IMR-90 (cell line): ENCODE measurements around the gene TGM5. TPM values are rescaled to one million over a fixed set of nuclear protein-coding genes. Genes with fewer than 3 reads are reported as not detected.

Source experiments
- ATAC-seq: fragments of 200-7000 bp; cut with Tn5 transposase; 2 replicates; pipeline ENCODE4 v1.9.1; 2020; ENCODE audit warnings: low read depth, mild to moderate bottlenecking, moderate library complexity
- BruUV-seq: library from RNA; stranded (reverse); fragments of 400-500 nt; replicated peaks from 2 replicates; lab custom pipeline; 2021; lab: Mats Ljungman, UMichigan
- CTCF ChIA-PET: fragments of 300-600 bp; formaldehyde crosslinking; extraction: SDS; loops from one replicate; lab custom pipeline; 2021; ENCODE audit warnings: antibody characterized with exemption; lab: Yijun Ruan, JAX
- POLR2A ChIA-PET: fragments of 300-600 bp; sonication (Branson Sonifier 250); formaldehyde crosslinking; loops from one replicate; lab custom pipeline; 2022; ENCODE audit warnings: antibody characterized with exemption; ENCODE audit not compliant: unreplicated experiment; lab: Charles Lee
- DNase-seq: peaks from one replicate; pipeline ENCODE4 v3.0.0; 2013
- H2AFZ ChIP-seq: replicated peaks from 2 replicates; pipeline ENCODE3; 2013; ENCODE audit warnings: low read length, mild to moderate bottlenecking; ENCODE audit not compliant: poor library complexity
- H2AK5ac ChIP-seq: 2 replicates; pipeline ENCODE4 v1.6.1; 2013; ENCODE audit warnings: low read depth, low read length, inconsistent platforms
- H2AK9ac ChIP-seq: replicated peaks from 2 replicates; pipeline ENCODE3; 2013; ENCODE audit warnings: mild to moderate bottlenecking, low read depth, low read length, moderate library complexity; ENCODE audit not compliant: poor library complexity
- H2BK120ac ChIP-seq: 2 replicates; pipeline ENCODE4 v1.6.1; 2013; ENCODE audit warnings: low read depth, low read length, inconsistent platforms
- H2BK15ac ChIP-seq: 3 replicates; pipeline ENCODE4 v1.6.1; 2013; ENCODE audit warnings: low read depth, low read length, inconsistent platforms
- H2BK20ac ChIP-seq: 2 replicates; pipeline ENCODE4 v1.6.1; 2013; ENCODE audit warnings: low read depth, mild to moderate bottlenecking, inconsistent platforms, low read length, moderate library complexity
- H2BK5ac ChIP-seq: 2 replicates; pipeline ENCODE4 v1.6.1; 2013; ENCODE audit warnings: mild to moderate bottlenecking, low read depth, low read length, inconsistent platforms; ENCODE audit not compliant: poor library complexity, severe bottlenecking
- H3K14ac ChIP-seq: replicated peaks from 2 replicates; pipeline ENCODE4 v1.6.1; 2013; ENCODE audit warnings: low read depth, low read length, inconsistent platforms
- H3K18ac ChIP-seq: 2 replicates; pipeline ENCODE4 v1.6.1; 2013; ENCODE audit warnings: low read depth, low read length, control low read depth
- H3K23ac ChIP-seq: 2 replicates; pipeline ENCODE4 v1.6.1; 2013; ENCODE audit warnings: low read depth, low read length, inconsistent platforms
- H3K27ac ChIP-seq: 2 replicates; pipeline ENCODE4 v1.5.1; 2013; ENCODE audit warnings: mild to moderate bottlenecking, control low read depth, low read length; ENCODE audit not compliant: insufficient read depth
- H3K27me3 ChIP-seq: 2 replicates; pipeline ENCODE4 v1.6.1; 2013; ENCODE audit warnings: low read length; ENCODE audit not compliant: control insufficient read depth, insufficient read depth
- H3K36me3 ChIP-seq: 2 replicates; pipeline ENCODE4 v1.6.1; 2013; ENCODE audit warnings: low read length, mixed read lengths; ENCODE audit not compliant: control insufficient read depth, insufficient read depth
- H3K4ac ChIP-seq: 2 replicates; pipeline ENCODE4 v1.6.1; 2013; ENCODE audit warnings: low read depth, low read length, inconsistent platforms
- H3K4me1 ChIP-seq: 2 replicates; pipeline ENCODE4 v1.6.1; 2013; ENCODE audit warnings: low read length, mixed read lengths; ENCODE audit not compliant: control insufficient read depth, insufficient read depth
- H3K4me2 ChIP-seq: 2 replicates; pipeline ENCODE4 v1.6.1; 2013; ENCODE audit warnings: low read depth, mild to moderate bottlenecking, control low read depth, low read length, moderate library complexity
- H3K4me3 ChIP-seq: 2 replicates; pipeline ENCODE4 v1.5.1; 2013; ENCODE audit warnings: low read depth, mild to moderate bottlenecking, control low read depth, low read length, moderate library complexity; ENCODE audit not compliant: insufficient read depth
- H3K56ac ChIP-seq: 2 replicates; pipeline ENCODE4 v1.6.1; 2013; ENCODE audit warnings: low read length, inconsistent platforms; ENCODE audit not compliant: insufficient read depth; ENCODE audit errors: extremely low read depth
- H3K79me1 ChIP-seq, 2 experiments: 2 replicates each; pipeline ENCODE4 v1.6.1; 2013; ENCODE audit warnings: low read length in 2 of 2, inconsistent platforms in 1 of 2, low read depth in 1 of 2
- H3K9ac ChIP-seq: 2 replicates; pipeline ENCODE4 v1.6.1; 2013; ENCODE audit warnings: low read depth, low read length, control low read depth
- H3K9me1 ChIP-seq: 2 replicates; pipeline ENCODE4 v1.6.1; 2013; ENCODE audit warnings: low read length, inconsistent platforms; ENCODE audit not compliant: insufficient read depth
- H3K9me3 ChIP-seq: 2 replicates; pipeline ENCODE4 v1.6.1; 2013; ENCODE audit warnings: low read length; ENCODE audit not compliant: control insufficient read depth, insufficient read depth
- H4K20me1 ChIP-seq: 2 replicates; pipeline ENCODE4 v1.6.1; 2013; ENCODE audit warnings: low read length, inconsistent platforms; ENCODE audit not compliant: insufficient read depth
- H4K5ac ChIP-seq: 2 replicates; pipeline ENCODE4 v1.6.1; 2013; ENCODE audit warnings: mild to moderate bottlenecking, low read depth, low read length, control low read depth
- H4K8ac ChIP-seq, 2 experiments: 2 replicates each; pipeline ENCODE4 v1.6.1; 2013; ENCODE audit warnings: low read depth in 2 of 2, low read length in 2 of 2, control low read depth in 1 of 2, inconsistent platforms in 1 of 2
- H4K91ac ChIP-seq: 2 replicates; pipeline ENCODE4 v1.6.1; 2013; ENCODE audit warnings: low read depth, low read length, inconsistent platforms; ENCODE audit not compliant: insufficient read depth
- CHD1 ChIP-seq: IDR thresholded peaks from 2 replicates; pipeline ENCODE4 v1.6.1; 2012; ENCODE audit warnings: low read depth, low read length, improper control_type of control experiment
- RAD21 ChIP-seq: IDR thresholded peaks from 2 replicates; pipeline ENCODE4 v1.6.1; 2012; ENCODE audit warnings: low read length, improper control_type of control experiment
- RFX5 ChIP-seq: IDR thresholded peaks from 2 replicates; pipeline ENCODE4 v1.8.0; 2012; ENCODE audit warnings: low read depth, mild to moderate bottlenecking, low read length, moderate library complexity
- SMC3 ChIP-seq: fragments of 150-350 bp; IDR thresholded peaks from 2 replicates; pipeline ENCODE4 v1.6.1; 2016; ENCODE audit warnings: low read depth, mild to moderate bottlenecking, antibody characterized with exemption, low read length, moderate library complexity
- WGBS, 2 experiments: methylation state at CpG; one replicate each; pipeline versions ENCODE4 v1.1.5 to v1.1.7; 2013; ENCODE audit warnings: missing lambda C conversion rate in 2 of 2; ENCODE audit not compliant: insufficient read length in 1 of 2; ENCODE audit errors: extremely low coverage in 2 of 2; 5-methylcytosine and 5-hydroxymethylcytosine counted together
- dilution Hi-C: fragments of 300-500 bp; cut with HindIII; formaldehyde crosslinking; loops from one replicate; pipeline ENCODE4 v1.14.3; 2018; ENCODE audit warnings: low sequenced_read_pairs; ENCODE audit not compliant: unreplicated experiment
- in situ Hi-C: fragments of 300-500 bp; cut with MboI; formaldehyde crosslinking; loops from 3 replicates; pipeline ENCODE4 v1.14.3; 2019; ENCODE audit warnings: low sequenced_read_pairs, inconsistent platforms, mixed read lengths
- intact Hi-C: fragments of 100-400 bp; cut with micrococcal nuclease; formaldehyde crosslinking; loops from 2 replicates; pipeline ENCODE4 v1.10.0; 2022
- polyA plus RNA-seq, 3 experiments: library from polyadenylated mRNA; depleted of rRNA; stranded (reverse); fragments of >200 nt; gene quantifications; 2 replicates each; pipeline ENCODE4 v1.2.3, GENCODE V29; 2012; ENCODE audit warnings: low replicate concordance in 1 of 3
- total RNA-seq: library from RNA; depleted of rRNA; stranded (reverse); fragments of >200 nt; gene quantifications from 2 replicates; pipeline ENCODE4 v1.2.3, GENCODE V29; 2012
- TF ChIP-seq, protein P1 (sequence below): conservative IDR thresholded peaks from 2 replicates; pipeline ENCODE4 v1.5.1; 2012; ENCODE audit warnings: mild to moderate bottlenecking, low read depth, low read length, improper control_type of control experiment
- TF ChIP-seq, protein P2 (sequence below): fragments of 150-350 bp; IDR thresholded peaks from 2 replicates; pipeline ENCODE4 v1.6.1; 2016; ENCODE audit warnings: low read depth, mild to moderate bottlenecking, low read length, moderate library complexity, borderline replicate concordance

Gene TGM5
- total and polyA plus RNA-seq, 2 of the 4 experiments (the other 2 are of a cell fraction): not detected

DNA sequence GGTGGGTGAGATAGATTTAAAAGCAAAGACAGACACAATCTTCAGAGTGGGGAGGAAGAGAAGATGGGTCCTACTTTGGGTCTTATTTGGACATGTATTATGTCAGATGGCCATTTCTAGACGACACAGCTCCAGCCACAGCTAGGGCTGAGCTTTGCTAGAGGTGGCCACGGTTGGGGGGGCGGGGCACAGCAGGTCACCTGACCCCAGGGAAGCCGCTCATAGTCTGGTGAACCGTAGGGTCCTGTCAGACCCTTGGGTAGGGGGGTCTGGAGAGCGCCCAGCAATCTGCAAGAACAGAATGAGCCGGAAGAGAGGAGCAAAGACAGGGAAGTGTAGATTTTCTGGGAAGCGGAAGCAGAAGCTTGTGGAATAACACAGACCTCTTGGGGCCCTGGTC, 52.6 kb downstream of the TGM5 start:
- Histone ChIP-seq H4K91ac (no peak overlapping the region), H3K4me3 (no peak overlapping the region), H2AK5ac (no peak overlapping the region), H3K23ac (no peak overlapping the region), H2BK15ac (no peak overlapping the region), H2AK9ac (no peak overlapping the region), H3K9me1 (no peaks in the 10 kb centered on the region), H4K5ac (no peak overlapping the region), H3K56ac (no peak overlapping the region), H2BK120ac (no peak overlapping the region), H3K27ac (no peak overlapping the region), H4K8ac (no peak overlapping the region), H3K4me1 (no peaks in the 10 kb centered on the region), H3K79me1 (no peaks in the 10 kb centered on the region), H3K4ac (no peak overlapping the region), H3K9me3 (no peaks in the 10 kb centered on the region), H2AFZ (no peak overlapping the region), H3K27me3 (peaks cover 55% of the 10 kb centered on the region), H4K20me1 (no peaks in the 10 kb centered on the region), H3K9ac (no peak overlapping the region), H3K36me3 (no peaks in the 10 kb centered on the region), H2BK5ac (no peak overlapping the region), H3K18ac (no peak overlapping the region), H3K14ac (no peak overlapping the region), H2BK20ac (no peak overlapping the region), H3K4me2 (no peak overlapping the region)
- TF ChIP-seq SMC3 (no peak), RFX5 (no peak), RAD21 (no peak), CHD1 (no peak)
- TF ChIP-seq, protein P1, sequence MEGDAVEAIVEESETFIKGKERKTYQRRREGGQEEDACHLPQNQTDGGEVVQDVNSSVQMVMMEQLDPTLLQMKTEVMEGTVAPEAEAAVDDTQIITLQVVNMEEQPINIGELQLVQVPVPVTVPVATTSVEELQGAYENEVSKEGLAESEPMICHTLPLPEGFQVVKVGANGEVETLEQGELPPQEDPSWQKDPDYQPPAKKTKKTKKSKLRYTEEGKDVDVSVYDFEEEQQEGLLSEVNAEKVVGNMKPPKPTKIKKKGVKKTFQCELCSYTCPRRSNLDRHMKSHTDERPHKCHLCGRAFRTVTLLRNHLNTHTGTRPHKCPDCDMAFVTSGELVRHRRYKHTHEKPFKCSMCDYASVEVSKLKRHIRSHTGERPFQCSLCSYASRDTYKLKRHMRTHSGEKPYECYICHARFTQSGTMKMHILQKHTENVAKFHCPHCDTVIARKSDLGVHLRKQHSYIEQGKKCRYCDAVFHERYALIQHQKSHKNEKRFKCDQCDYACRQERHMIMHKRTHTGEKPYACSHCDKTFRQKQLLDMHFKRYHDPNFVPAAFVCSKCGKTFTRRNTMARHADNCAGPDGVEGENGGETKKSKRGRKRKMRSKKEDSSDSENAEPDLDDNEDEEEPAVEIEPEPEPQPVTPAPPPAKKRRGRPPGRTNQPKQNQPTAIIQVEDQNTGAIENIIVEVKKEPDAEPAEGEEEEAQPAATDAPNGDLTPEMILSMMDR: no peak
- TF ChIP-seq, protein P2, sequence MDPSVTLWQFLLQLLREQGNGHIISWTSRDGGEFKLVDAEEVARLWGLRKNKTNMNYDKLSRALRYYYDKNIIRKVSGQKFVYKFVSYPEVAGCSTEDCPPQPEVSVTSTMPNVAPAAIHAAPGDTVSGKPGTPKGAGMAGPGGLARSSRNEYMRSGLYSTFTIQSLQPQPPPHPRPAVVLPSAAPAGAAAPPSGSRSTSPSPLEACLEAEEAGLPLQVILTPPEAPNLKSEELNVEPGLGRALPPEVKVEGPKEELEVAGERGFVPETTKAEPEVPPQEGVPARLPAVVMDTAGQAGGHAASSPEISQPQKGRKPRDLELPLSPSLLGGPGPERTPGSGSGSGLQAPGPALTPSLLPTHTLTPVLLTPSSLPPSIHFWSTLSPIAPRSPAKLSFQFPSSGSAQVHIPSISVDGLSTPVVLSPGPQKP: no peak
- dilution Hi-C loops: no loop called here
- CTCF ChIA-PET: interaction anchor here (0.7 to 0.9 kb wide), 2 partner anchors 10 to 11 kb away, joined by 3 read pairs; no protein-coding TSS in a partner anchor
- WGBS, 2 experiments: 55% methylated on average over 4 of the region's 8 CpGs; no CpG with 5 or more reads in 1 of the 2 experiments
- intact Hi-C loops: no loop called here
- DNase-seq: no peak
- no peak for ATAC-seq
- no TSS peak for BruUV-seq
- in situ Hi-C loops: no loop called here
- POLR2A ChIA-PET: no interaction called here
